ENCODE results near the gene DVL1.
"Not testable (repeated sequence)": the region's sequence is repeated elsewhere in the genome, so short reads cannot be mapped to it uniquely, and the experiment has no call there.

Gene DVL1

GRCh38 chr1:1373051-1373814, 24.0 kb upstream of the DVL1 start:
- no peak for FAIRE-seq

- no peak for FAIRE-seq
Measured at GRCh38 chr1:1371746-1372711, 22.8 kb upstream of the DVL1 start.

- FAIRE-seq: no peak
Measured at GRCh38 chr1:1371364-1371745, 22.1 kb upstream of the DVL1 start.

GRCh38 chr1:1370771-1371300, 21.6 kb upstream of the DVL1 start:
- FAIRE-seq: no peak

GRCh38 chr1:1370094-1370493, 20.9 kb upstream of the DVL1 start:
- FAIRE-seq: not testable (repeated sequence)

- FAIRE-seq: no peak
Measured at GRCh38 chr1:1367315-1367714, 18.1 kb upstream of the DVL1 start.

- no peak for FAIRE-seq
Measured at GRCh38 chr1:1366699-1367066, 17.5 kb upstream of the DVL1 start.

- no peak for FAIRE-seq
Measured at GRCh38 chr1:1365875-1366698, 16.9 kb upstream of the DVL1 start.

GRCh38 chr1:1364266-1364665, 15.0 kb upstream of the DVL1 start:
- FAIRE-seq: no peak

- FAIRE-seq: no peak
Measured at GRCh38 chr1:1361982-1362423, 12.8 kb upstream of the DVL1 start.

GRCh38 chr1:1361233-1361981, 12.2 kb upstream of the DVL1 start:
- no peak for FAIRE-seq

GRCh38 chr1:1360506-1361169, 11.4 kb upstream of the DVL1 start:
- no peak for FAIRE-seq

GRCh38 chr1:1359664-1360468, 10.6 kb upstream of the DVL1 start:
- no peak for FAIRE-seq

- FAIRE-seq: no peak
Measured at GRCh38 chr1:1359308-1359663, 10.1 kb upstream of the DVL1 start.

GRCh38 chr1:1358433-1359271, 9.4 kb upstream of the DVL1 start, which contains the start of gene MXRA8:
Gene MXRA8, minus strand, starts transcription at chr1:1358555. Its CDS starts 51 bp downstream, at chr1:1358504.
- no peak for FAIRE-seq

GRCh38 chr1:1357871-1358432, 8.7 kb upstream of the DVL1 start:
- FAIRE-seq: no peak

GRCh38 chr1:1356796-1357401, 7.7 kb upstream of the DVL1 start:
- FAIRE-seq: no peak

GRCh38 chr1:1356166-1356795, 7.1 kb upstream of the DVL1 start:
- FAIRE-seq: no peak
